Activated CD8-positive, alpha-beta memory T cell treated with anti-CD3 and anti-CD28 coated beads, Interleukin-2, amount 10 ng/mL, durations not matched to agents 7 days and 5 days (primary cell): Measurements from ENCODE around the gene MED10. TPM values are rescaled to one million over a fixed set of nuclear protein-coding genes. Genes with fewer than 3 reads are reported as not detected.
A peak's percentile ranks its signal among the peaks of the same experiment; 100 is the strongest.

Source experiments
- ATAC-seq: fragments of 150-1000 bp; cut with Tn5 transposase; one replicate; pipeline ENCODE4 v1.10.0; 2021; ENCODE audit warnings: moderate library complexity
- CTCF ChIA-PET: fragments of 350-600 bp; sonication (Branson Sonifier 250); formaldehyde crosslinking; loops from one replicate; lab custom pipeline; 2021; ENCODE audit warnings: antibody characterized with exemption; lab: Charles Lee
- DNase-seq: peaks from one replicate; pipeline ENCODE4 v3.0.0-alpha.2; 2020
- H3K27ac Mint-ChIP-seq: one replicate; pipeline ENCODE4 v1.8.0; 2021; ENCODE audit warnings: mild to moderate bottlenecking, mixed read lengths
- H3K27me3 Mint-ChIP-seq: one replicate; pipeline ENCODE4 v1.8.0; 2021; ENCODE audit warnings: mixed read lengths
- H3K36me3 Mint-ChIP-seq: one replicate; pipeline ENCODE4 v1.8.0; 2021; ENCODE audit warnings: mild to moderate bottlenecking, mixed read lengths
- H3K4me1 Mint-ChIP-seq: one replicate; pipeline ENCODE4 v1.8.0; 2021; ENCODE audit warnings: mixed read lengths
- H3K4me3 Mint-ChIP-seq: one replicate; pipeline ENCODE4 v1.8.0; 2021; ENCODE audit warnings: mild to moderate bottlenecking, moderate library complexity, mixed read lengths
- H3K9me3 Mint-ChIP-seq: one replicate; pipeline ENCODE4 v1.8.0; 2022; ENCODE audit warnings: low read depth, mixed read lengths
- total RNA-seq, 2 experiments: library from RNA; stranded (reverse); gene quantifications; one replicate each; pipeline ENCODE4 v1.2.3, GENCODE V29; 2021

Gene MED10, protein sequence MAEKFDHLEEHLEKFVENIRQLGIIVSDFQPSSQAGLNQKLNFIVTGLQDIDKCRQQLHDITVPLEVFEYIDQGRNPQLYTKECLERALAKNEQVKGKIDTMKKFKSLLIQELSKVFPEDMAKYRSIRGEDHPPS
- 10 to 100 TPM; 41.2 to 48.4 TPM for total RNA-seq

DNA sequence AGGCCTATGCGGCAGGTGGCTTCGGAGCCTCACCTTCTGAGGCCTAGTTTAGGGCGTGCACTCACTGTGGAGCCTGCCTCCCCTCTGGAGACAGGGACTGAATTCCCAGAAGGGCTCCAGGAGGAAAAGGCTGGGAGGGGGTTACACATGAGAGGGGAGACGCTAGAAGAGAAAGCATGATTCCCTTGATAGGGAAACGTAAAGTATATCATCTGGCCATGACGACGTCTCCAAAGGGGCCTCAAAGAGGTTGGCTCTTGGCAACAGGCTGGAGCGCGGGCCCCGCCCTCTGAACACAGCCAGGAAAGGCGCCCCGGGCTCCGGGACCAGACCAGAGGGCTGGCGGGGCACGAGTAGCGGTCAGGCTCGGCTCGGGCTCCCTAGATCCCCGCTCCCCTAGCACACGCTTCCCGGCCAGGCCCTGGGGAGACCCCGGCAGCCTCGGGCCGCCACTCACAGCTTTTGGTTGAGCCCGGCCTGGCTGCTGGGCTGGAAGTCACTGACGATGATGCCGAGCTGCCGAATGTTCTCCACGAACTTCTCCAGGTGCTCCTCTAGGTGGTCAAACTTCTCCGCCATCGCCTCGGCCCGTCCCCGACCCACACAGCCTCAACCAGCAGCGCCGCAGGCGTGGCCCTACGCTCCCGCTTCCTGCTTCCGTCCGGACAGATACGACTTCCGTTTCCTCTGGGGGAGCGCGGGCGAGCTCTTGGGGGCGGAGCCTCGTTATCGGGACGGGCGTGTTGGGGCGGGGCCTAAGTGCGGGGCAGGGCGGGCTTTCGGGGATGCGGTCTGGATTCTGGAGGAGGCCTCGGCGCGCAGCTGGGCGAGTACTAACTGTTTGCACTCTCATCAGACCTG, at the start of gene MED10:
MED10 (minus strand) TSS at position 643 of the 861 bp plus-strand sequence; CDS start at position 579, 64 bp downstream.
- peak within 1 kb of the TSS; percentile 93 for H3K27ac Mint-ChIP-seq
- H3K4me3 Mint-ChIP-seq: peak within 1 kb of the TSS; percentile 94
- H3K9me3 Mint-ChIP-seq: no peaks in the 10 kb centered on the region
- peaks cover 47% of the 10 kb centered on the region for H3K36me3 Mint-ChIP-seq
- peaks cover 9% of the 10 kb centered on the region for H3K27me3 Mint-ChIP-seq
- DNase-seq (peak; percentile 98), ATAC-seq (peak; percentile 97)
- CTCF ChIA-PET: interaction anchor here (1.0 to 1.1 kb wide), 3 partner anchors 14 to 254 kb away, joined by 3 to 4 read pairs (median 3); partner anchors contain the start of gene NSUN2
- H3K4me1 Mint-ChIP-seq: peaks cover 49% of the 10 kb centered on the region

DNA sequence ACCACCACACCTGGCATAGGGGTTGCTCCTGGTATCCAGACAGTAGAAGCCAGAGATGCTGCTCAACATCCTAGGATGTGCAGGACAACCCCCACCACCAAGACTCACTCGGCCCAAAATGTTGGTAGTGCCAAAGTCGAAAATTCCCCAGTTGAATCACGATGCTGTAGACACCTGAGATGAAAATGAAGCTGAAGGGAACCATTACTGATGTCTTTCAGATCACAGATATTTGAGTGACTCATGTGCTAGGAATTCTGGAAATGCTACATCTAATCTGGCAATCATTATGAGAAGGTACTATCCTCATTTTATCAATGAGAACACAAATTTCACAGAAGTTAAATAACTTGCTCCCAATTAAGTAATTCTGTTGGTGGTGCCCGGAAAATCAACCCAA, 49.3 kb upstream of the MED10 start:
- H3K9me3 Mint-ChIP-seq: no peaks in the 10 kb centered on the region
- ATAC-seq: no peak
- no peaks in the 10 kb centered on the region for H3K4me1 Mint-ChIP-seq
- H3K27me3 Mint-ChIP-seq: peaks cover 30% of the 10 kb centered on the region
- H3K4me3 Mint-ChIP-seq: no peak overlapping the region
- CTCF ChIA-PET: no interaction called here
- H3K27ac Mint-ChIP-seq: no peak overlapping the region
- H3K36me3 Mint-ChIP-seq: no peaks in the 10 kb centered on the region
- no peak for DNase-seq

DNA sequence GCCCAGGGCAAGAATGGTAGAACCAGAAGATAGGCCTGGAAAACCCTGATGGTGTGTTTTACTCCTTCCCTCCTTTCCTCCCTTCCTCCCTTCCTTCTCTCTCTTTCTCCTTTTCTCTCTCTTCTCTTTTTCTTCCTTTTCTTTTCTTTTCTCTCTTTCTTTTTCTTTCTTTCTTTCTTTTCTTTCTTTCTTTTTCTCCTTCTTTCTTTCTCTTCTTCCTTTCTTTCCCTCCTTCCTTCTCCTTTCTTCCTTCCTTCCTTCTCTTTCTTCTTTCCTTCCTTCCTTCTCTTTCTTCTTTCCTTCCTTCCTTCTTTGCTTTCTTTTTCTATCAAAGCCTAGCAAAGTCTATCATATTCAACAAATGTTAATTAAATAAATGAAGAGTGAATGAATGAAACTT, 46.4 kb upstream of the MED10 start:
- DNase-seq (no peak), ATAC-seq (no peak)
- Mint-ChIP-seq H3K4me1 (no peaks in the 10 kb centered on the region), H3K9me3 (no peaks in the 10 kb centered on the region), H3K27ac (no peak overlapping the region), H3K4me3 (no peak overlapping the region), H3K36me3 (no peaks in the 10 kb centered on the region), H3K27me3 (peaks cover 25% of the 10 kb centered on the region)
- CTCF ChIA-PET: no interaction called here

DNA sequence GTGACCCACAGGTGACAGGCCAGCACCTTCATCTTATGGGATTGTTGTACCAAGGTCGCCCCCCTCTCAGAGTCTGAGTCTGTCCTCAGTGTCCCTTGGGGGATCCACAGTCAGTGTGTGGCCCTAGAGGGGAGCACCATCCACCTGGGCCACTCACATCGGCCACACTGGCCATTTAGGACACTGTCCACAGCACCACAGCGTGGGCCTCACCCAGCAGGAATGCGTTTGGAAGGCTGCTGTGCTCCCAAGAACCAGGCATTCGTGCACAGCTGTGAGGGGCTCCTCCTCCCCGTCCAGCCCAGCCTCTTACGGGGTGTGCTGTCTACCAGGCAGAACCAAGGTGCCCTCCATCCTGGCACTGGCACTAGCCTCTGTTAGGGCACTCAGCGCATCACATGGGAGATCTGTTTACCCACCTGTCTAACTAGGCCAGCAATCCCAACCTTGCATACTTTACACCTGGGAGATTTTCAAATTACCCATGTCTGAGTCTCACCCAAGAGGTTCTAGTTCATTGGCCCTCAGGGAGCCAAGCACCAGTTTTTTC, 45.8 kb upstream of the MED10 start:
- ATAC-seq: peak; percentile 12
- H3K9me3 Mint-ChIP-seq: no peaks in the 10 kb centered on the region

DNA sequence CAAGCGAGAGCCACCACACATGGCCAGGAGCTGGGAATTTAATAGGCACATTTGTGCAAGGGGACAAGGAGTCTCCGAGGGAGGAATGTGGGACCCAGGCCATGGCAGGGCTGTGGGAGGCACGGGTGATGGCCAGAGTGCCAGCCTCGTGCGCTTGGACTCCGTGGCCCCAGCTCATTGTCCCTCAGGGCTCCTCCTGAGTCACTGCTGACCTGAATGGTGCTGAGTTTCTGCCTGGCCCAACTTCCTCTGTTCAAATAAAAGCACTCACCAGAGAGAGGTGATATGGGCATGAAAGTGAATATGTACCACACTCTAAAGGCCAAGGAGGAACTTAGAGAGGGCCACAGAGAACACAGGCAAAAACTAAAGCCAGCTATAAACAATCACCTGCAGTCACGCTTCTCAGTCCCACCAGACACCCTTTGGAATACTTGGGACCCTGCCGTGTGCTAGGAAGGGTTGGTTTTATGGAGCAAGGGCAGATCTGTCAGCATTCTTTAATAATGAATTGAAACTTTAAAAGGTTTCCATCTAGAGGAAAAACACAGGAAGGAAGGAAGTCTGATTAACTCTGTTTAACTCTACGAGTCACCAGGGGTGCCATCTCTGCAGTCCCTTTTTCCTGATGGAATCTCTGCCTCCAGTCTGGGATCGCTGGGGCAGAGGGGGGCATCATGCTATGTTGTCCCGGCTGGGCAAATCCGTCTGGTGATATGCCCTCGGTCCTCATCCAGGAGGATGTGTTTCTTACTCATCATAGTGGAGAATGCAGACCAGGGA, 45.2 kb upstream of the MED10 start:
- ATAC-seq: no peak
- no peaks in the 10 kb centered on the region for H3K4me1 Mint-ChIP-seq
- H3K27ac Mint-ChIP-seq: no peak overlapping the region
- peaks cover 20% of the 10 kb centered on the region for H3K27me3 Mint-ChIP-seq
- H3K9me3 Mint-ChIP-seq: no peaks in the 10 kb centered on the region
- H3K4me3 Mint-ChIP-seq: no peak overlapping the region
- no peak for DNase-seq
- H3K36me3 Mint-ChIP-seq: no peaks in the 10 kb centered on the region
- CTCF ChIA-PET: no interaction called here

More for the DNA sequence above, 45.8 kb upstream of the MED10 start:
- Mint-ChIP-seq H3K27ac (no peak overlapping the region), H3K4me1 (no peaks in the 10 kb centered on the region), H3K27me3 (peaks cover 24% of the 10 kb centered on the region), H3K36me3 (no peaks in the 10 kb centered on the region), H3K4me3 (no peak overlapping the region)
- DNase-seq: no peak
- CTCF ChIA-PET: no interaction called here

DNA sequence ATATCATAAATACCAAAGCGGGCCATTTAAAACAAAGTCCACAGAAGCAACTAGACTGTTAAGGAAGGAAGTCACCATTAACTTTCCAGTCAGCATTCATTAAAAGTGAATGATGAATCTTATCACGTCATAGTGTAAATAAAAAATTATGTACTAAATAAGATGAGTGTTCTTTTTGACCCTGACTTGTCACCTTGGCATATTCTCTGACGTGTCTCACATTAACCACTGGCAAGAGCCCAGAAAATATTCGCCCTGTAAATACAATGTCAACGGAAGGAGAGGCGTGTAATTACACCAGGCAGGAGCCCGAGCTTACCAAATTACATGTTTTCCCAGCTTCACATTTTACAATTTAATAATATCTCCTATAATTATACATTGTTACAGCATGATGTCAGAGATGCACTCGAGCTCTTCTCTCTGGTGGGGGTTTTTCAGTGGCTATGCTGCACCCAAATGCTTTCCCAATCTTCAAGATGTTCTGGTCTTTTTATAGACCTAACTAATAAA, 41.0 kb upstream of the MED10 start:
- H3K4me3 Mint-ChIP-seq: no peak overlapping the region
- no peaks in the 10 kb centered on the region for H3K4me1 Mint-ChIP-seq
- CTCF ChIA-PET: no interaction called here
- DNase-seq (no peak), ATAC-seq (no peak)
- no peaks in the 10 kb centered on the region for H3K36me3 Mint-ChIP-seq
- no peaks in the 10 kb centered on the region for H3K9me3 Mint-ChIP-seq
- H3K27me3 Mint-ChIP-seq: peaks cover 2% of the 10 kb centered on the region
- no peak overlapping the region for H3K27ac Mint-ChIP-seq

DNA sequence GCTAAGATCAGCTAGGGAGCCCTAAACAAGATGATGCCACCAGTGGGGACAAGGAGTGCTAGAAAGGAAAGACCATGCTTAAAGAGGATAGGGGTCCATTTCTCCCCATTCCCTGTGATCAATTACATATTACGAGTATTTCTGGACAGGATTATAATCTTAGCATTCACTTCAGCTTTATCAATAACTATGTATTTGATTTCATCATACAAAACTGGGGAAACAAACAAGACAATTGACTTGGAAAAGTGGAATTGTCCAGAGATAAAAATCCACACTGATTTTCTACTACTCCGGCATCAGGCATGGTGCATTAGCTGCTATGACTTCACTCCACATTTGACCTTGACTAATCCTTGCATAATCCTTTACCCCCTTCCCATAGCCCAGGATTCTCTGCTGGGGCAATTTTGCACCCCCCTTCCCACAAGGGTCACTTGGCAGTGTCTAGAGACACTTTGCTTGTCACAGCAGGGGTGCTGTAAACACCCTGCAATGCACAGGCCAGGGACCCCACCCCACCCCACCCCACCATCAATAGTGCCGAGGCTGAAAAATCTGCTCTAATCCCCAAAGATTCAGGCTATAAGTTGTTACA, 40.4 kb upstream of the MED10 start:
- Mint-ChIP-seq H3K9me3 (no peaks in the 10 kb centered on the region), H3K4me3 (no peak overlapping the region), H3K36me3 (no peaks in the 10 kb centered on the region), H3K27ac (no peak overlapping the region), H3K4me1 (no peaks in the 10 kb centered on the region), H3K27me3 (peaks cover 2% of the 10 kb centered on the region)
- ATAC-seq (no peak), DNase-seq (no peak)
- CTCF ChIA-PET: no interaction called here

DNA sequence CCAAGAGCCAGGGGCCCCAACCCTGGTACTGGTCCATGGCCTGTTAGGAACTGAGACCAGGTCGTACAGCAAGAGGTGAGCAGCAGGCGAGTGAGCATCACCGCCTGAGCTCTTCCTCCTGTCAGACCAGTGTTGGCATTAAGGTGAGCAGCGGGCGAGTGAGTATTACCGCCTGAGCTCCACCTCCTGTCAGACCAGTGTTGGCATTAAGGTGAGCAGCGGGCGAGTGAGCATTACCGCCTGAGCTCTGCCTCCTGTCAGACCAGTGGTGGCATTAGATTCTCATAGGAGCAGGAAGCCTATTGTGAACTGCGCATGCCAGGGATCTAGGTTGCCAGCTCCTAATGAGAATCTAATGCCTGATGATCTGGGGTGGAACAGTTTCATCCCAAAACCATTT, 39.3 kb upstream of the MED10 start:
- Mint-ChIP-seq H3K4me3 (no peak overlapping the region), H3K36me3 (no peaks in the 10 kb centered on the region), H3K4me1 (no peaks in the 10 kb centered on the region), H3K9me3 (no peaks in the 10 kb centered on the region), H3K27ac (no peak overlapping the region), H3K27me3 (peaks cover 2% of the 10 kb centered on the region)
- no peak for ATAC-seq
- CTCF ChIA-PET: no interaction called here
- no peak for DNase-seq

DNA sequence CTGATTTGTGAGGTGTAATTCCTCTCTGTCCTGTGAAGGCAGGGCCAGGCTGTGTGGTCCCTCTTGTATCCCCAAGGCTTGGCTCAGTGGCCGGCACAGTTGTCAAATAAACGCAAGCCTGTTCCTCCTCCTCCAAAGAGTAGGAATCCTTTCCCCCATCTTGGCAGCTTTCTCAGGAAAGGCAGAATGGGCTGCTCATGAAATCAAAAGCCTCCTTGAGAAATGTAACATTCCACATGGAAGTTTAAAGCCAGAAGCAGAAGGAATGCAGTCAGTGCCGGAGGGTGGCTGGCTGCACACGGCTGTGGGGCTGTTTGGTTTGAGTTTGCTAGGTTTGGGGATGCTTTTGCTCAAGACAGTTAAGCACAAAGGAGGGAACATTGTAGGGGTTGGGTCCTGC, 34.5 kb upstream of the MED10 start:
- DNase-seq (no peak), ATAC-seq (no peak)
- Mint-ChIP-seq H3K4me1 (peaks cover 3% of the 10 kb centered on the region), H3K27ac (no peak overlapping the region), H3K27me3 (peaks cover 2% of the 10 kb centered on the region), H3K4me3 (no peak overlapping the region), H3K36me3 (no peaks in the 10 kb centered on the region), H3K9me3 (no peaks in the 10 kb centered on the region)
- CTCF ChIA-PET: no interaction called here

DNA sequence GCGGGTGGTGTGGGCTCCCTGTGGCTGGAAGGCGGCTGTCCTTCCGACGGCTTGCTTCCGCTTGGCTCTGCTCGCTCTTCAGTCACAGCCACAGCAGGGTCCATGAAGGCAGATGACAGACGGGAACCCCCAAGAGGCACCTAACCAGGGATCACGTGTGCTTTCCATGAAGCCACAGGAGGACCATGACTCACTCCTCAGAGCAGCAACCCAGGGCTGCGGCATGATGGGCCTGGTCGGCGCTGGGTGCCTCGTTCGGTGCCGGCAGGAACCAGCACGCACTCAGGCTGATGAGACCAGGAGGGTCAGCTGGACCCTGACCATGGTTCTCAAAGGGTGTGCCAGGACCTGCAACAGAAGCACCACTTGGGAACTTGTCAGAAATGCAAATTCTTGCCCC, 32.8 kb upstream of the MED10 start:
- no peak overlapping the region for H3K4me3 Mint-ChIP-seq
- CTCF ChIA-PET: no interaction called here

DNA sequence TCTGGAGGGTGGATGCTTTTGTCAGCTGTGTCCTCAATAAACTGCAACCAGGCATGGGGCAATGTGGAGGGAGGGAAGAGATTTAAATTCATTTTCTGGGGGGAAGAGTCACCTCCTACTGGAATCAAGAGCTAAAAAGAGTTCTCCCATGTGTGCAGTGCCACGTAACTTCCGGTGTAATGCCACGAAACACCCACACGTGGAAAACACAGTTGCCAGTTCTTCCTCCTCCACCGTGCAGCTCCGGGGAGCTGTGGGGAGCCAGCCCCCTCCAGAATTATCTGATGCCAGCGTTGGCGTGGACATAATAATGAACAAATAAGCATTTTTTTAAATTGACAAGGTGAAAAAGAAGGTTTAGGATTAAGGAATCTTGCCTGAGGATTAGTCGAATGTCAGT, 32.1 kb upstream of the MED10 start:
- peaks cover 2% of the 10 kb centered on the region for H3K27me3 Mint-ChIP-seq
- CTCF ChIA-PET: no interaction called here
- ATAC-seq (no peak), DNase-seq (no peak)
- peaks cover 3% of the 10 kb centered on the region for H3K4me1 Mint-ChIP-seq
- H3K9me3 Mint-ChIP-seq: no peaks in the 10 kb centered on the region
- H3K36me3 Mint-ChIP-seq: no peaks in the 10 kb centered on the region
- H3K27ac Mint-ChIP-seq: no peak overlapping the region
- no peak overlapping the region for H3K4me3 Mint-ChIP-seq

More for the DNA sequence above, 32.8 kb upstream of the MED10 start:
- H3K4me1 Mint-ChIP-seq: peaks cover 3% of the 10 kb centered on the region
- no peaks in the 10 kb centered on the region for H3K36me3 Mint-ChIP-seq
- ATAC-seq: no peak
- H3K9me3 Mint-ChIP-seq: no peaks in the 10 kb centered on the region
- H3K27me3 Mint-ChIP-seq: peaks cover 2% of the 10 kb centered on the region
- no peak overlapping the region for H3K27ac Mint-ChIP-seq
- no peak for DNase-seq

DNA sequence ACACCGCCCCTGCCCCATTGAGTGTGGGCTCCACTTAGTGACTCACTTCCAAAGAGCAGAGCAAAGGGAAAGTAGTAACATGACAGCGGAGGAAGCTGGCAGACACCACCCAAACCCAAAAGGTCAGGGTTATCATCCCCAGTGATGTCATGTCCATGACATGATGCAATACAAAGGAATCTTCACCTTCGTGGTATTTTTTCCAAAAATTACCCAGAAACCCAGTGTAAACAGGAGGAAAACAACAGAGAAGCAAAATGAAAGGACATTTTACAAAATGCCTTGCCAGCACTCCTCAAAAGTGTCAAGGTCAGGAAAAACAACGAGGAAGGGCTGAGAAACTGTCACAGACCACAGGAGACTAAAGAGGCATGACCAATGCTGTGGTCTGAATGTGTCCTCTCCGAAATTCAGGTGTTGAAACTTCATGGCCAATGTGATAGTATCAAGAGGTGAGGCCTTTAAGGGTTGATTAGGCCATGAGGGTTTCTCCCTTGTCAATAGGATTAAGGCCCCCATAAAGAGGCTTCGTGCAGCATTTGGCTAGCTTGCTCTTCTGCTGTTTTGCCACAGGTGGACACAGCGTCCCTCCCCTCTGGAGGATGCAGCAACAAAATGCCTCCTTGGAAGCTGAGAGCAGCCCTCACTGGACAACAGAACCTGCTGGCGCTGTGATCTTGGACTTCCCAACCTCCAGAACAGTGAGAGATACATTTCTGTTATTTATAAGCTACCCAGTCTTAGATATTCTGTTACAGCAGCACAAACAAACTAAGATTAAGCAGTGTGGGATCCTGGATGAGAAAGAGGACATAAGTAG, 30.5 kb upstream of the MED10 start:
- H3K9me3 Mint-ChIP-seq: no peaks in the 10 kb centered on the region
- peaks cover 3% of the 10 kb centered on the region for H3K4me1 Mint-ChIP-seq
- no peak for ATAC-seq
- no peak overlapping the region for H3K4me3 Mint-ChIP-seq
- peaks cover 4% of the 10 kb centered on the region for H3K27me3 Mint-ChIP-seq
- H3K36me3 Mint-ChIP-seq: no peaks in the 10 kb centered on the region
- no peak overlapping the region for H3K27ac Mint-ChIP-seq
- DNase-seq: no peak
- CTCF ChIA-PET: no interaction called here
